GM12872 (cell line): ENCODE results near the gene KDF1.

ENCODE experiments used
- TF ChIP-seq, protein P1 (sequence below): IDR thresholded peaks from 3 replicates; pipeline ENCODE4 v1.5.1; 2011; ENCODE audit warnings: low read depth, mild to moderate bottlenecking, low read length, moderate library complexity; ENCODE audit not compliant: insufficient read depth

The KDF1 gene, protein sequence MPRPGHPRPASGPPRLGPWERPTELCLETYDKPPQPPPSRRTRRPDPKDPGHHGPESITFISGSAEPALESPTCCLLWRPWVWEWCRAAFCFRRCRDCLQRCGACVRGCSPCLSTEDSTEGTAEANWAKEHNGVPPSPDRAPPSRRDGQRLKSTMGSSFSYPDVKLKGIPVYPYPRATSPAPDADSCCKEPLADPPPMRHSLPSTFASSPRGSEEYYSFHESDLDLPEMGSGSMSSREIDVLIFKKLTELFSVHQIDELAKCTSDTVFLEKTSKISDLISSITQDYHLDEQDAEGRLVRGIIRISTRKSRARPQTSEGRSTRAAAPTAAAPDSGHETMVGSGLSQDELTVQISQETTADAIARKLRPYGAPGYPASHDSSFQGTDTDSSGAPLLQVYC

DNA sequence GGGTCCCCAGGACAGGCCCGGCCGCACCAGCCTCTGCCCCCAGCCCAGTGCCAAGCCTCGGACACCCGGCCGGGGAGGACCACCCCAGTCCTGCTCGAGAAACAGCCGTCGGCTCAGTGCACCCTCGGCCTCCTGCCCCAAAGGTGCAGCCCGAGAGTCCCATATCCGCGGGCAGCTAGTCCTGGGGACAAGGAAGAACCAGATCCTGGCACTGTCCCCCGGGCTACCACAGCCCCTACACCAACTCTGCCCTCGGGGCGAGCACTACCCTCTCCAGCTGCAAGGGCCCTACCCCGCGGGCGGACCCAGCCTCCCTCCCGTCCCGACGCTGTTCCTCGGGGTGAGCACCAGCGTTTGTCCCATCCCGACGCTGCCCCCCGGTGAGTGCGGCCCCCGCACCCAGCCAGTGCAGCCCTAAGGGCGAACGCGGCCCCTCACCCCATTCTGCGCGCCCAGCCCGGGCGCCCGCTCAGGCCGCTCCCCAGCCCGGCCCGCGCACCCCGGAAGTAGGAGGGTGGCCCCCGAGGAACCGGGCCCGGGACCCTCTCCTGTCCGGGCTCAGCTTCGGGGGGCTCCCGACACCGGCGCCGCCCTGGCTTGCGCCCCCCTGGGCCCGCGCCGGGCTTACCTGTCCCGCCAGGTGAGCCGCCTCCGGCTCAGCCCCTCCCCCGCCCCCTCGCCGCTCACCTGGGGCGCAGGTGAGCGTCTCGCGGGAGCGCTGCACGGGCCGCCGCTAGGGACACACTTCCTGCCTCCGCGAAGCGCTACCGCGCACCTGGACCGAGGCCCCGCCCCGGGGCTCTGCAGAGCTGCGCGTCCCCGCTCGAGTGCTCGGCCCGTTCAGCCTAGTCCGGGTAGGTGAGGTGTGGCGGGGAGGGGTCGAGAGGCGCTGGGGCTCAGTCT, at the start of gene KDF1:
Gene KDF1, minus strand, starts transcription at position 747 of the 903 bp plus-strand sequence. CDS start 8,088 bp downstream, outside the sequence.
- TF ChIP-seq, protein P1, sequence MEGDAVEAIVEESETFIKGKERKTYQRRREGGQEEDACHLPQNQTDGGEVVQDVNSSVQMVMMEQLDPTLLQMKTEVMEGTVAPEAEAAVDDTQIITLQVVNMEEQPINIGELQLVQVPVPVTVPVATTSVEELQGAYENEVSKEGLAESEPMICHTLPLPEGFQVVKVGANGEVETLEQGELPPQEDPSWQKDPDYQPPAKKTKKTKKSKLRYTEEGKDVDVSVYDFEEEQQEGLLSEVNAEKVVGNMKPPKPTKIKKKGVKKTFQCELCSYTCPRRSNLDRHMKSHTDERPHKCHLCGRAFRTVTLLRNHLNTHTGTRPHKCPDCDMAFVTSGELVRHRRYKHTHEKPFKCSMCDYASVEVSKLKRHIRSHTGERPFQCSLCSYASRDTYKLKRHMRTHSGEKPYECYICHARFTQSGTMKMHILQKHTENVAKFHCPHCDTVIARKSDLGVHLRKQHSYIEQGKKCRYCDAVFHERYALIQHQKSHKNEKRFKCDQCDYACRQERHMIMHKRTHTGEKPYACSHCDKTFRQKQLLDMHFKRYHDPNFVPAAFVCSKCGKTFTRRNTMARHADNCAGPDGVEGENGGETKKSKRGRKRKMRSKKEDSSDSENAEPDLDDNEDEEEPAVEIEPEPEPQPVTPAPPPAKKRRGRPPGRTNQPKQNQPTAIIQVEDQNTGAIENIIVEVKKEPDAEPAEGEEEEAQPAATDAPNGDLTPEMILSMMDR, result peak; percentile 16; the same call in 1 of the 3 replicates

DNA sequence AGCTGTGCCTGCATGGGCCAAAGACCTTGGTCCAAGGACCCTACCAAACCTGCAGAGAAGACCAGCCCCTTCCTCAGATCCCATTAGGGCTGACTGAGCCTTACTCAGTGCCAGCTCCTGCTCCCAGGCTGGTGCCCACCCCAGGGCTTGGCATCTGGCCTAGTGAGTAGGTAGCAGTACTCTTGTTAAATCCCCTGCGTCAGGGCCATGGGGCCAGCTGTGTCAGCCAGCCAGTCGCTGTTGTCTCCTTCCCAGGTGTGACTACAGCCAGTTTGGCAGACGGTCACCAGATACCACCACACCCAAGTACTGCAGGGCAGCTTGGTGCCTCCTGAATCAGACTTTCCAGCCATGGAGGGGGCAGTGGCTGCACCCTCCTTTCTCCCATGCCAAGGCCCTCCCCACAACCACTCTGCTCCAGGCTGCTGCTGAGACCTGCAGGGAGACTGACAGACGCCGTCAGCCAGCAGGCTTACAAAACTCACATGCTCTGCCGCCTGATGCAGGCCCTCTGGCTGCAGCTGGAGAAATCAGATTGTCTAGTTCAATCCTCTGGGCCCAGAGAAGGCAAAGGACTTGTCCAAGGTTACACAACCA, 49.4 kb upstream of the KDF1 start:
- TF ChIP-seq, protein P1, result no peak

DNA sequence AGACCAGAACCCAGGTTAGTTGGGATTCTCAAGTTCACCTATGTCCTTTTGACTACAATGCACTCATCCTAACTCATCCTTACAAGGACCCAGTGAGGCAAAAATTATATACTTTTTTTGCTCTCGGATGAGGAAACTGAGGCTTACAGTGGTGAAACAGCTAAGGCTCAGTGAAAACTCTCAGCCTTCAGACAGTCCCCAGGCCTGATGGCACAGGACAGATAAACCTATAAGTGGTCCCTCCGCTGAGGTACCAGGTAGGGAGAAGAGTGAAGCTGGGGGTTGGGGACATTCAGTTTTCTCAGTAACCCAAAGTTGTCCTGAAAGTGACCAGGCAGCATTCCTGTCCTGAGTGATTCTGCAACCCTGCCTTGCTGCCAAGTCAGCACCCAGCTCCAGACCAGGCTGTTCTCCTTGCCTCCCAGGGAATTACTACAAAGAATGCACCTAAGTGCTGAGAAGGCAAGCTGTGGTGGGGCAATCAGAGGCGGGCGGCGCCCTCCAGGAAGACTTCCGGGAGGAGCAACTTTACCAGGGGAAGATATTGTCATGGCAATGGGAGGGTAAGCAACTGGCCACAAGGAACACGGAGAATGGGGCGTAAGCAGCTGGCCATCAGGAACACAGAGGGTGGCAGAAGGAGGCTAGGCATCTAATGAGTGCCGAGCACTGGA, 47.8 kb upstream of the KDF1 start:
- TF ChIP-seq, protein P1, result no peak

DNA sequence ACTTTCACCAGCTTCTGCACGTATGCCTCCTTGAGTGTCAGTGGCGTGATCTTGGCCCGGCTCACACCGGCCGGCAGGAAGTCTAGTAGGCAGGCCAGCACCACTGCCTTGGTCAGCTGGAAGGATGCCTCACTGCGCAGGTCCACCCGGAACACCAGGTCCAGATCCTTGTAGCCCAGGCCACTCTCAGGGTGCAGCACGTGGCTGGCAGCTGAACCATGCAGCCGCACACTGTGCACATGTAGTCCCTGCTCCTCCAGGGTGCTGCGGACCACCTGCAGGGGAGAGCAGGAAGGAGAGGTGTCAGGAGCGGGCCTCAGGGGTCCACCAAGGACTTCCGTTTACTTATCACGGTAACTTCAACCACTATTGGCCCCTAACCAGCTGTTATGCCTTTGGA, 46.4 kb upstream of the KDF1 start:
- TF ChIP-seq, protein P1, result no peak

DNA sequence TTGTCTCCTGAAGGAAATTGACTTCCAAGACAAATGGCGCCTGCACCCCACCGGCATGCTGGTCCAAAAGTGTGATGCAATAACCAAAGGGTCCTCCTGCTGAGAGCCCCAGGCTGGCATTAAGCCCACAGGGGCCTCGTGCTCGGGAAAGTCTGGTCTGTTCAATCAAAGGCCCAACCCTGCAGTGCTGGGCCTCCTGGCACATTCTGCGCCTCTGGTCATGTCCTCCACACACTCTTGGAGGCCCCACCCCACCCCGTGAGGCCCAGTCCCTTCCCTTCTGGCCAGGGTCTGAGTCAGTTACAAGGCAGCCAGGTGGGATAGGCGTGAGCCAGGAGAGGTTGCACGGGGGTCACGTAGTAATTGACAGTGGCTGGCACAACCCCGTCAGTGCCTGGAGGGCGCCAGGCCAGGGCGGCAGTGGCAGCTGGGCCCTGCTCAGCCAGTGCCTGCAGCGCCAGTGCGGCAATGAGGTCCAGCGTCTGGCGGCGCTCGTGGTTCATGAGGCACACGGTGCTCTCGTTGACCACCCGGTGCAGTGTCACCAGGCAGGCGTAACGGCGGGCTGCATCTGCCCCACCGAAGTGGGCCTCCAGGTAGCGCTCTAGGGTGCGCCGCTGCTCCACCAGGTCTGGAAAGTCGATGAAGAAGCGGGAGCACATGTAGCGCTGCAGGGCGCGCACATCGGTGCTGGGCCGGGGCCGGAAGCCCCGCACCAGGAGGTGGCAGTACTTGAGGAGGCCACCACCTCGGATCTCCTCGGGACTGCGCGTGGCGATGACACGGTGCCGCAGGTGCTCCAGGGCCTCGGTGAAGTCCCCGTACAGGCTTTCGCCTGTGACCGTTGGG, 45.6 kb upstream of the KDF1 start:
- TF ChIP-seq, protein P1, result no peak

DNA sequence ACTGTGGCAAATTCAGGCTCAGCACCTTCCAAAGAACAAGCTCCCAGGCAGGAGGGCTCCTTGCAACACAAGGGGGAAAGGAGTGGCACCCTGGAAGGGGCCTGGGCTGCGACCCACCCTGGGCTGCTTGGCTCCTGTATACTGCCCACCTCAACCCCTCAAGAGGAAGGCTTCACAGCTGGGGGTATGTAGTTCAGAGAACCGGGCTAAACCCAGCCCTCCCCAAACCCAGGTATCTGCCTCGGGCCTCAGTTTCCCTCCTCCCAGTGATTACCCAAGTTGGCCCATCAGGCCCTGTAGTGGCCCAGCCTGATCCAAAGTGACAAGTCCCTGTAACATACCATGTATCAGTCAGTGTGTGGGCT, 44.9 kb upstream of the KDF1 start:
- TF ChIP-seq, protein P1, result no peak
